Right cardiac atrium (tissue), 5 donors: ENCODE data around the gene ARHGAP8. TPM values are rescaled to one million over a fixed set of nuclear protein-coding genes. Genes with fewer than 3 reads are reported as not detected.
A peak's percentile ranks its signal among the peaks of the same experiment; 100 is the strongest.

Experiments used
- ATAC-seq, 2 donors: fragments of 200-7000 bp; cut with Tn5 transposase; one replicate each; pipeline versions ENCODE4 v1.8.0 to v1.9.1; 2020; ENCODE audit warnings: moderate library complexity in 2 of 2, mild to moderate bottlenecking in 1 of 2
- DNase-seq, 3 donors: peaks; one replicate each; pipeline ENCODE4 v3.0.0-alpha.2; 2020
- H3K27ac ChIP-seq: one replicate; pipeline ENCODE4 v1.5.1; 2013; ENCODE audit warnings: mild to moderate bottlenecking, low read length, control low read depth, moderate library complexity
- H3K27me3 ChIP-seq: one replicate; pipeline ENCODE4 v1.6.1; 2013; ENCODE audit not compliant: control insufficient read depth, insufficient read depth
- H3K4me1 ChIP-seq: one replicate; pipeline ENCODE4 v1.6.1; 2013; ENCODE audit warnings: low read length; ENCODE audit not compliant: control insufficient read depth, insufficient read depth
- H3K4me3 ChIP-seq: one replicate; pipeline ENCODE4 v1.5.1; 2013; ENCODE audit warnings: low read length, control low read depth
- H3K9me3 ChIP-seq: one replicate; pipeline ENCODE4 v1.6.1; 2013; ENCODE audit warnings: low read length; ENCODE audit not compliant: control insufficient read depth
- whole genome bisulfite sequencing: extraction: QIAGEN DNeasy Blood & Tissue Kit; methylation state at CpG from one replicate; pipeline ENCODE4 v1.1.7; 2013; 5-methylcytosine and 5-hydroxymethylcytosine counted together
- intact Hi-C, 4 donors: fragments of 100-400 bp; cut with DNase I; formaldehyde crosslinking; loops; one replicate each; pipeline versions ENCODE4 v1.11.0 to v1.14.0; 2022 to 2023
- polyA plus RNA-seq: library from polyadenylated mRNA; stranded (reverse); fragments of 200-250 nt; gene quantifications from one replicate; pipeline ENCODE4 v1.2.3, GENCODE V29; 2013
- total RNA-seq, 4 donors: library from RNA; stranded (reverse); fragmentation: NEBNext Ultra II Directional; extraction: Animal tissue kit (Norgen Biotek cat#: 25700); gene quantifications; one replicate each; pipeline ENCODE4 v1.2.1, GENCODE V29; 2021
- donor health status: healthy with polysubstance abuse.
- donor health status: DM: no; HTN: yes; CAD: no.
- donor health status: DM: no; HTN: no; CAD: no.
- donor health status: DM: no; HTN: yes; CAD: no; lungs with severe emphysema.
- donor health status: DM: yes; HTN: yes; CAD: no.

ARHGAP8 gene
- total and polyA plus RNA-seq, 5 donors: 0.02 to 1.9 (median 0.66) TPM

DNA sequence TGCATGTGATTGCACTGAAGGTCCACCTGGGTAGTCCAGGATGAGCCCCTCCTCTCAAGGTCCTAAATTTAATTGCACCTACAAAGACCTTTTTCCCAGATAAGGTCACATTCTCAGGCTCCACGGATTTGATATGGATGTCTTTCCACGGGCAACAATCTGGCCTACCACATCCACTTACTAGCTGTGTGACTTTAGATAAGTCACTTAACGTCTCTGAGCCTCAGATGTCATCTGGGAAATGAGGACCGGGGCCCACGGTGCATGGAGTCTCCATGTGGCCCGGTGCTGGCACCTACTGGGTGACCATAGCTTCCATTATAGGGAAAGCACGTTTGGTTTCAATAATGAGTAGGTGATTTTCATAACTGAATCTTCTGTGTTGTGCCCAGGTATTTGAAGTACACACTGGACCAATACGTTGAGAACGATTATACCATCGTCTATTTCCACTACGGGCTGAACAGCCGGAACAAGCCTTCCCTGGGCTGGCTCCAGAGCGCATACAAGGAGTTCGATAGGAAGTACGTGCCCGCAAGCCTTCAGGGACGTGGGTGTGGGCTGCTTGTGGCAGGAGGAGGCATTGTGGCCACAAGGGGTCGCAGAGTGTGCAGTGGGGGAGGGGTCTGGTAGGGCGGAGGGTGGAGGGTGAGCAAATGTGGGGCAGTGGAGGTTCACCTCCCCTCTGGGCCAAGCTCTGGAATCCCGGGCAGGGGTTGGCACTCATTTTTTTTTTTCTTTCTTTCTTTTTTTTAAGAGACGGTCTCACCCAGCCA, 55.7 kb downstream of the ARHGAP8 start:
- H3K9me3 ChIP-seq: no peaks in the 10 kb centered on the region
- WGBS: 54% methylated on average over 21 of the region's 21 CpGs
- H3K4me1 ChIP-seq: no peaks in the 10 kb centered on the region
- no peak overlapping the region for H3K27ac ChIP-seq
- DNase-seq (peak in 1 of 3 donors; percentile 31), ATAC-seq (no peak)
- no peaks in the 10 kb centered on the region for H3K27me3 ChIP-seq
- intact Hi-C loops: no loop called here
- no peak overlapping the region for H3K4me3 ChIP-seq

GRCh38 chr22:44809456-44809855, 57.1 kb downstream of the ARHGAP8 start:
- Histone ChIP-seq H3K4me3 (no peak overlapping the region), H3K9me3 (no peaks in the 10 kb centered on the region), H3K4me1 (no peaks in the 10 kb centered on the region), H3K27ac (no peak overlapping the region), H3K27me3 (no peaks in the 10 kb centered on the region)
- intact Hi-C loops: no loop called here
- 74% methylated on average over 11 of the region's 11 CpGs for WGBS
- ATAC-seq (no peak), DNase-seq (no peak)

GRCh38 chr22:44811141-44811540, 58.8 kb downstream of the ARHGAP8 start:
- Histone ChIP-seq H3K27me3 (no peaks in the 10 kb centered on the region), H3K9me3 (no peaks in the 10 kb centered on the region), H3K27ac (no peak overlapping the region), H3K4me3 (no peak overlapping the region), H3K4me1 (no peaks in the 10 kb centered on the region)
- intact Hi-C loops: loop anchor here in 1 of 4 donors (10.0 kb wide), 1 partner anchor 284 kb away; no protein-coding TSS in a partner anchor
- peak in 1 of 3 donors; percentile 14 for DNase-seq
- 86% methylated on average over 13 of the region's 13 CpGs for WGBS
- ATAC-seq: no peak

- intact Hi-C loops: loop anchor here in 1 of 4 donors (10.0 kb wide), 1 partner anchor 281 kb away; no protein-coding TSS in a partner anchor
Measured at GRCh38 chr22:44813416-44813815, 61.0 kb downstream of the ARHGAP8 start.

GRCh38 chr22:44814266-44815098, 62.1 kb downstream of the ARHGAP8 start:
- DNase-seq (no peak), ATAC-seq (peak in 1 of 2 donors; percentile 32)
- Histone ChIP-seq H3K4me1 (no peaks in the 10 kb centered on the region), H3K27me3 (no peaks in the 10 kb centered on the region), H3K27ac (no peak overlapping the region), H3K4me3 (no peak overlapping the region), H3K9me3 (no peaks in the 10 kb centered on the region)
- intact Hi-C loops: loop anchor here in 1 of 4 donors (10.0 kb wide), 1 partner anchor 280 kb away; no protein-coding TSS in a partner anchor
- 92% methylated on average over 25 of the region's 25 CpGs for WGBS

More at GRCh38 chr22:44813416-44813815, 61.0 kb downstream of the ARHGAP8 start:
- no peaks in the 10 kb centered on the region for H3K9me3 ChIP-seq
- H3K4me3 ChIP-seq: no peak overlapping the region
- ATAC-seq: no peak
- no peak for DNase-seq
- no peaks in the 10 kb centered on the region for H3K27me3 ChIP-seq
- H3K27ac ChIP-seq: no peak overlapping the region
- WGBS: 97% methylated on average over 2 of the region's 2 CpGs
- H3K4me1 ChIP-seq: no peaks in the 10 kb centered on the region

DNA sequence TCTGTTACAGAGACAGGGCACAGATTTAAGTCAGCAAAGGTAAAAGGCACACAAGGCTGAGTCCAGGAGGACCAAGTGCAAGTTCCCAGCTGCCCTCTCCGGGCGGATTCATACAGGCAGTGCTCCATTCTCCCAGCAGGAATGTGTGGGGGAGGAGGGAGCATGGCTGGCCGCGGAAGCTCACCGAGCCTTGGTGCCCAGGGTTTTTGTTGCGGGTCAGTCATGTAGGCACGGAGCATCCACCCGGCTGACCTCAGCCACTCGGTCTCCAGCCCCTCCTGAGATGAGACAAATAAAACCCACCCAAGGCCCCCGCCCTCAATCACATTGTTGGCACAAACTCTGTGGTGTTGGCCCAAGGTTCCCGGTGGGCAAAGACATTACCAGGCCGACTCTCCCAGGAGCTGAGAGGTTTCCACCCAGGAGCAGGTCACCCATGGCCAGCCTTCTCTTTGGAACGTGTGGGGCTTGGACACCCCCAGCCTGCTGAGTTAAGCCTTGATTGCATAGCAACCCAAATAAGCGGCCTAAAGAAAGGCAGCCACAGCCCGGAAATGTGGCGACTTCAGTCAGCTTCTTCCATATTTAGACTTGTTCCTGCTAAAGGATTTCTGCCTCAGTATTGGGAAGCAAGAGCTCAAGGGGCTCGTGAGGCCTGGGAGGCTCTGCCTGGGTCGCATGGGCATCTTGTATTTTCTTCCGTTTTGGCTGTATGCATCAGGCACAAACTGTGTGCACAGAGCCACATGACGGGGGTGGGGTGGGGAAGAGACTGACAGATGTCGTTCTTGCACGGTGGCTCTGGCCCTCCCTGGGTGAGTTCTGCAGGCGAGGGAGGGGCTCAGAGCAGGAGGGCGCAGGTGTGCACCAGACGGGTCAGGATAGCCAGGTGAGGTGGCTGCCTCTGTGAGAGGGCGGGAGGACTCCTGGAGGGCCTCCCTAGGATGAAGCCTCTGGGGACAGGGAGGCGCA, 63.0 kb downstream of the ARHGAP8 start:
- DNase-seq (no peak), ATAC-seq (no peak)
- H3K27me3 ChIP-seq: no peaks in the 10 kb centered on the region
- no peak overlapping the region for H3K4me3 ChIP-seq
- no peaks in the 10 kb centered on the region for H3K4me1 ChIP-seq
- intact Hi-C loops: loop anchor here in 1 of 4 donors (10.0 kb wide), 1 partner anchor 279 kb away; no protein-coding TSS in a partner anchor
- WGBS: 77% methylated on average over 27 of the region's 27 CpGs
- no peak overlapping the region for H3K27ac ChIP-seq
- no peaks in the 10 kb centered on the region for H3K9me3 ChIP-seq

DNA sequence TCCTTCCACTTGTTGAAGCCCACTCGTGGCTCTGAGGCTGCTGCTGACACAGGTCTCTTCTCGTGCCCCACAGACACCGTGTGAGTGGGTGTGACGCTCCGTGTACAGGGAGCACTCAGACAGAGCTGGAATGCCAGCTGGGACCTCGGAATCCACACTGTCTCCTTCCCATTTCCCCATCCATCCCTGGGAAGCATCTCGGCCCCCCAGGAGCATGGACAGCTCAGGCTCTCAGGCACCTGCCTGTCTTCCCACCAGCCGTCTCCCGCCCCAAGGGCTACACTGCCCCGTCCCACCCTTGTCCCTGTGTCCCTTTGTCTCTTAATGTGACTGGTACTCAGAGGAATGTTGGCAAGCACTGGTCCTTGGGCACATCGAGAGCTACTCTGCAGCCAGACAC, 63.8 kb downstream of the ARHGAP8 start:
- Histone ChIP-seq H3K27ac (no peak overlapping the region), H3K27me3 (no peaks in the 10 kb centered on the region), H3K4me3 (no peak overlapping the region), H3K9me3 (no peaks in the 10 kb centered on the region), H3K4me1 (no peaks in the 10 kb centered on the region)
- ATAC-seq (no peak), DNase-seq (peak in 1 of 3 donors; percentile 37)
- intact Hi-C loops: loop anchor here in 1 of 4 donors (10.0 kb wide), 1 partner anchor 279 kb away; no protein-coding TSS in a partner anchor
- 69% methylated on average over 11 of the region's 11 CpGs for WGBS

GRCh38 chr22:44818727-44819126, 66.4 kb downstream of the ARHGAP8 start:
- intact Hi-C loops: loop anchor here in 1 of 4 donors (10.0 kb wide), 1 partner anchor 276 kb away; no protein-coding TSS in a partner anchor
- DNase-seq: no peak
- no peak for ATAC-seq
- 92% methylated on average over 5 of the region's 5 CpGs for WGBS
- no peaks in the 10 kb centered on the region for H3K27me3 ChIP-seq
- H3K4me1 ChIP-seq: no peaks in the 10 kb centered on the region
- no peak overlapping the region for H3K27ac ChIP-seq
- no peak overlapping the region for H3K4me3 ChIP-seq
- no peaks in the 10 kb centered on the region for H3K9me3 ChIP-seq

GRCh38 chr22:44819966-44820631, 67.7 kb downstream of the ARHGAP8 start:
- Histone ChIP-seq H3K4me3 (no peak overlapping the region), H3K27me3 (no peaks in the 10 kb centered on the region), H3K4me1 (no peaks in the 10 kb centered on the region), H3K9me3 (no peaks in the 10 kb centered on the region), H3K27ac (no peak overlapping the region)
- intact Hi-C loops: loop anchor here (5.0 to 10.0 kb wide), 3 partner anchors 272 to 282 kb away; no protein-coding TSS in a partner anchor
- no peak for ATAC-seq
- peak in 2 of 3 donors; percentile 20 to 52 for DNase-seq
- WGBS: 68% methylated on average over 18 of the region's 18 CpGs
